ENCODE measurements around the gene UXS1.

The UXS1 gene

GRCh38 chr2:106044021-106044420 is 150.1 kb downstream of the UXS1 start:
- no peak for DNase-seq (ENCODE audit: low read depth)
